ENCODE data around the gene C21orf91.

- TF ChIP-seq CREB5 (CRISPR knock-in tag; IDR thresholded peaks at IDR 0.05; ENCODE audit: low read depth) = no peak
- TF ChIP-seq ISL1 (CRISPR knock-in tag; IDR thresholded peaks at IDR 0.05) = no peak
- no peak for TF ChIP-seq ZNF8 (CRISPR knock-in tag; IDR thresholded peaks at IDR 0.05)
- no peak for TF ChIP-seq ZC3H10 (CRISPR knock-in tag; IDR thresholded peaks at IDR 0.05)
- no peak for TF ChIP-seq ZFP30 (CRISPR knock-in tag; IDR thresholded peaks at IDR 0.05)
- no peak for TF ChIP-seq TOX (CRISPR knock-in tag; IDR thresholded peaks at IDR 0.05; ENCODE audit: borderline replicate concordance)
- TF ChIP-seq ARNTL (CRISPR knock-in tag; IDR thresholded peaks at IDR 0.05; ENCODE audit: borderline replicate concordance, low read depth) = no peak
- no peak for TF ChIP-seq GLIS3 (CRISPR knock-in tag; IDR thresholded peaks at IDR 0.05)
- no peak for TF ChIP-seq PPARA (CRISPR knock-in tag; IDR thresholded peaks at IDR 0.05; ENCODE audit: borderline replicate concordance)
- no peak for TF ChIP-seq ZNF70 (CRISPR knock-in tag; IDR thresholded peaks at IDR 0.05)
Measured at GRCh38 chr21:17841103-17841502, 21.9 kb upstream of the C21orf91 start.

Data from SK-N-SH treated with all-trans-retinoic acid at 6 μM for 48 hours (cell line).